ENCODE results near the gene LCLAT1.
A peak's percentile ranks its signal among the peaks of the same experiment; 100 is the strongest.
"Not testable (repeated sequence)": the region's sequence is repeated elsewhere in the genome, so short reads cannot be mapped to it uniquely, and the experiment has no call there.

LCLAT1 gene

DNA sequence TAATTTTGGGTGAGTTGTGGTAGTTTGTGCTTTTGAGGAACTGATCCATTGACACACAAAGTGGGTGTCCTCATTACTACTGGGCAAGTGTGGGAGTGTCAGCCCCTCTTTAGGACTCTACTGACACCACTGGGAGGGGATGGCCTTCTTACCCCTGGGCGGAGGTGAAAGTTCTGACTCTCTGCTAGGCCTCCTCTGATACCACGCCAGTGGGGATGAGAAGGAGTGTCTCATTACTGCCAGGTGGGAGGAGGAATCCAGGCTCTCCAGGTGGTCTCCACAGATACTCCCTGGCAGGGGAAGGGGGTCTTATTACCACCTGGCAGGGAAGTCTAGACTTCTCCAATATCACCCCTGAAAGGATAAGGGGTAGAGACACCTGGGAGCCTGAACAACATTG lies 9.1 kb downstream of the LCLAT1 start:
- DNase-seq = no peak

DNA sequence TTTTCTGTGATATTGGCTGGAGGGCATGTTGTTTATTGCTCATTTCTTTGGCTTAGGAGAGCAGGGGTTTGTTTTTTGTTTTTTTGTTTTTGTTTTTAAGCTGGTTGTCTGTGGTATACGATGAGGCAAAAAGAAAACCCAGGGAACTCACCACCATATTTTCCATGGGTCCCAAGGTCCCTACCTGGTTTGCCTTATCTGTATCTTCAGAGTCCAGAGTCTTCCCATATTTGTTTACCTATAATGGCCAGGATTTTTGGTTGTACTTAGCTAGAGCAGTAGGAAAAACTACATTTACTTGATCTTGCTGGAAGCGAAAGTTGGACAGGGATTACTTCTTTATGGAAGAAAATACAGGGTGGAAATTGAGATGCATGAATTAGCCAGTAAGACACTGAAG lies 9.5 kb downstream of the LCLAT1 start:
- no peak for DNase-seq

DNA sequence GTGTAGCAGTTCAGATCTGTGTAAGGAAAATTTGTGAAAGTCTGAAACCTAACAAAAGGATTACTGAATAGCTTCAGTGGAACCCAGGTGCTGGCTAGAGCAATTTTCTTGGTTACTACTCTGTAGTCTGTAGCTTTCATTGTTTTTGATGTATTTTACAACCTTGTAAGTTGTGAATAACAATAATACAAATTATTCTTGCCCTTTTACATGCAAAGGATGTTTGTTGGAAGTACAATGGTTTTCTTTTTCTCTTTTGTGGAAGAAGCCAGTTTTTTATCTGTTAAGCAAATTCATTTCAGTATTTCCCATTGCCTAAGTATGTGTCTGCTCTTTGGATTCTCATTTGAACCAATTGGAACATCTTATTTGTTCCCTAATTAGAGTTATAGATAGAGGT lies 10.2 kb downstream of the LCLAT1 start:
- DNase-seq = no peak

DNA sequence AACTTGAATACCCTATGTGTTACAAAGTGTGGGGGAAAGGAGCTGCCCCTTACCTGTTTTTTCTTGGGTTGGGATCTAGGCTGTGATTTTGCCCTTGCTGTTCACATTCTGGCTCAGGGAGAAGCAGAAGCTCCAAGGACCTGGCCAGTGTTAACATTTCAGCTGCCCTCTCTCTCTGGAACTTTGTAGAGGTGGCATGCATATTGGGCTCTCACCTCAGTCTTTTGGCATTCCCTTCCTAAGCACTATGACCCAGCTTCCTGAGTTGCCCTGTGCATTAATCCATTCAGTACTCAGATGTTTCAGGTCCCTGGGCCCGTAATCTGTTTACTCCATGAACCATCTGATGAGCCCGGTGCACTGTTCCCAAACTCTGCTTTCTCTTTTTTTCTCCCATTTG lies 12.1 kb downstream of the LCLAT1 start:
- DNase-seq = no peak

DNA sequence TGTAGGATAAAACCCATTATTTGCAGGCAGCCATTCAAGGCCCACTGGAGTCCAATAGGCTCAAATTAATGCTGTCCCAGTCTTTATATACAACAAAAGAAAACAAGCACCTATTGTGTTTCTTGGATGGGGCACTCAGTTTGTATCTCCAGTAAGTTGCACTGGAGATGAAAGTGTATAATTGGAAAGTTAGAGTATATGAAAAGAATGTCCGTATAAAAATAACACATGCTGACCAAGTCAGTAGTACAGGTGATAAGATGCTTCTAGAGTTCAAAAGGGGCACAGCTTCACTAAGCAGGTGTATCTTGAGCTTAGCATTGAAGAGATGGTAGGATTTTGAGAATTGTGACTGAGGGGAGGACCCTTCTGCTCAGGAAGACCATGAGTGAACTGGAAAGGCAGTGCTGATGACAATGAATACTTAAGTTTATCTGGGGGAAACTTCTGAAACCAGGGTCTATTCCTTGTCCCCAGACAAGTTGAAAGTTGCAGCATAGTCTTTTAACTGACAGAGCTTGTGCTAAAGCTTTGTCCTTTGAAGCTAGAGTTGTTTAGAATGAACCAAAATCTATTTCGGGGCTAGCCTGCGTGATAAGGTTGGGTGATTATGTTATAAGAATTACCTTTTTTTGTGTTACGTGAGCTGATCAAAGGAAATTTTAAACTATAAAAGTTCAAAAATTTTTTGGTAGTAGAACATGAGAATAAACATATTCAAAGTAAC lies 15.2 kb downstream of the LCLAT1 start:
- DNase-seq = no peak

DNA sequence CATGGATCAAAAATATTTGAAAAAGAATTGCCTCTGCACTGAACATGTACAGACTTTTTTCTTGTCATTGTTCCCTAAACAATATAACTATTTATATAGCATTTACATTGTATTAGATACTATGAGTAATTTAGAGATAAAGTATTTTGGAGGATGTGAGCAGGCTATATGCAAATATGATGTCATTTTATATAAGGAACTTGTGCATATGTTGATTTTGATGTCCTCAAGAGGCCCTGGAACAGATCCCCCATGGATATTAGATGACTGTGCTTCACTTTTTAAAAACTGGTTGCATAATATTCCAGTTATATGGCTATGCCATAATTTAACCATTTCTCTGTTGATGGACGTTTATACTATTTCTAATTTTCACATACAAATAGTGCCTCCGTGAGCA lies 16.5 kb downstream of the LCLAT1 start:
- no peak for DNase-seq

DNA sequence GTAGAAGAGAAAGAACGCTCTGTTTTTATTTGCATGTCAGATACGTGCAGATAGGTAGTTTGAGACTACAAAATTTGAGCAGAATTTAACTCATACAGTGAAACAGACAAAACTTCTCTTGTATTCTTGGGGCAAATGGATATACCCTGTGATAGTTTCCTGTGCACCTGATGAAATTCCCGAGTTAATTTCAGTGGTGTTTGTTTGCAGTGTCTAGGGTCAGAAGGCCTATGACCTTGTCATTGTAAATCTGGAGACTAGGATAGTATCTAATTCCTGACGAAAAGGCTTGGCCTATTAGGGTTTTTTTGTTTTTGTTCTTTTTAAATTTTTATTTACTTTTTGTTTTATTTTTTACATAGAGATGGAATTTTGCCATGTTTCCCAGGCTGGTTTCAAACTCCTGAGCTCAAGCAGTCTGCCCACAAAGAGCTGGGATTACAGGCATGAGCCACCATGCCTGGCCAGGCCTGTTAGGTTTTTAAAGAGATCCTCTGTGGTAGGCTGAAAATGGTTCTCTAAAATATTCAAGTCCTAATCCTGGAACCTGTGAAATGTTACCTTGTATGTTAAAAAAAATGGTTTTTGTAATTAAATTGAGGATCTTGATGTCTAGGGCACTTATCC lies 17.6 kb downstream of the LCLAT1 start:
- no peak for DNase-seq

DNA sequence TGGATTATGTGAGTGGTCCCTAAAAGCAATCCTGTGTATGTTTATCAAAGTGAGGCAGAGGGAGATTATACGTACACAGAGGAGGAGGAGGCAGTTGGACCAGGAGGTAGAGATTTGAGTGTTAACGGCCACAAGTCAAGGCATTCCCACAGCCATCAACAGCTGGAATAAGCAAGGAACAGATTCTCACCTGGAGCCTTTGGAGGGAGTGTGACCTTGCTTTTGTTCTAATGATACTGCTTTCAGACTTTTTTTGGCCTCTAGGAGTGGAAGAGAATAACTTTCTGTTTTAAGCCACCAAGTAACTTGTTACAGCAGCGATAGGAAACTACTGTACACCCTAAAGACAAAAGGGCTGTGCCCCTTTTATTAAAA lies 18.1 kb downstream of the LCLAT1 start:
- DNase-seq = no peak

DNA sequence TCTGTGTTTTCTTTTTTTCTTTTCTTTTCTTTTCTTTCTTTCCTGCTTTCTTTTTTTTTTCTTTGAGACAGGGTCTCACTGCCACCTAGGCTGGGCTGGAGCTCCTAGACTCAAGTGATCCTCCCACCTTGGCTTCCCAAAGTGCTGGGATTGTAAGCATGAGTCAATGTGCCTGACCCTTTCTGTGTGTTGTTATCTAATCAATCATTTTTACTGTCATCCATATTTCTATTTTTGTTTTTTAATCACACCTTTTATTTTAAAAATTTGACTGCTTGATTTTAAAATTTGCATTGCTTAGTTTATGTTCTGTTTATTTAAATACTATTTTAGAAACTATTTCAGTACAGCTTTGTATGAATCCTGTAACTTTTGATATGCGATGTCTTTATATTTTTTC lies 19.2 kb downstream of the LCLAT1 start:
- no peak for DNase-seq

DNA sequence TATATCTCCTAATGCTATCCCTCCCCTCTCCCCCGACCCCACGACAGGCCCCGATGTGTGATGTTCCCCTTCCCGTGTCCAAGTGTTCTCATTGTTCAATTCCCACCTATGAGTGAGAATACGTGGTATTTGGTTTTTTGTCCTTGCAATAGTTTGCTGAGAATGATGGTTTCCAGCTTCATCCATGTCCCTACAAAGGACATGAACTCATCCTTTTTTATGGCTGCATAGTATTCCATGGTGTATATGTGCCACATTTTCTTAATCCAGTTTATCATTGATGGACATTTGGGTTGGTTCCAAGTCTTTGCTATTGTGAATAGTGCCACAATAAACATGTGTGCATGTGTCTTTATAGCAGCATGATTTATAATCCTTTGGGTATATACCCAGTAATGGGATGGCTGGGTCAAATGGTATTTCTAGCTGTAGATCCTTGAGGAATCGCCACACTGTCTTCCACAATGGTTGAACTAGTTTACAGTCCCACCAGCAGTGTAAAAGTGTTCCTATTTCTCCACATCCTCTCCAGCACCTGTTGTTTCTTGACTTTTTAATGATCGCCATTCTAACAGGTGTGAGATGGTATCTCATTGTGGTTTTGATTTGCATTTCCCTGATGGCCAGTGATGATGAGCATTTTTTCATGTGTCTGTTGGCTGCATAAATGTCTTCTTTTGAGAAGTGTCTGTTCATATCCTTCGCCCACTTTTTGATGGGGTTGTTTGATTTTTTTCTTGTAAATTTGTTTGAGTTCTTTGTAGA lies 20.2 kb downstream of the LCLAT1 start:
- not testable (repeated sequence) for DNase-seq

DNA sequence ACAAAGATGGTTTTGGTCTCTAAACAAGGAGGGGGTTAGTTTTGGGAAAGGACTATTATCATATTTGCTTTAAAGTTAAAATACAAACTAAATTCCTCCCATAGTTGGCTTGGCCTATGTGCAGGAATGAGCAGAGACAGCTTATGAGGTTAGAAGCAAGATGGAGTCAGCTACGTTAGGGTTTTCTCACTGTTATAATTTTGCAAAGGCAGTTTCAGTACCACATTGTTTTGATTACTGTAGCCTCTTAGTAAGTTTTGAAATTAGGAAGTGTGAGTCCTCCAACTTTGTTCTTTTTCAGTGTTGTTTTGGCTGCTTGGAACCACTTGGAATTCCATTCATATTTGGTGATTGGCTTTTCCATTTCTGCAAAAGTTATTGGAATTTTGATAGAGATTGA lies 23.4 kb downstream of the LCLAT1 start:
- DNase-seq = no peak

DNA sequence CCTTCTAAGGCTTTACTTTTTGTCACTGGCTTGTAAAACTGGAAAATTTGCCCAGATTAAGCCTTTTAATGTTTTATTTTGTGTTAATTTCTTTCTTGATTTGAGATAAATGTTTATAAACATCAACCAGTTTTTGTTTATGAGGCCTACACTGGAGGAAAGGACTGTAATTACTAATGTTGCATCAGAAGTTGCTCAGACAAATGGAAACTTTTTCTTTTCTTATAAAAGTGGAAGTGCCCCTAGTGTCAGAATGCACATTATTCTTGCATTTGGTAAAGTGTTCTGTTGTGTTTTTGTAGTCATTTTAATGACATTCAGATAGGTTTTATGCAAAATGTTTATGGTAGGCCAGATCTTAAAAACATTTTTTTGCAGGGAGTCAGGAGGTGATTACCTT lies 25.3 kb downstream of the LCLAT1 start:
- no peak for DNase-seq

DNA sequence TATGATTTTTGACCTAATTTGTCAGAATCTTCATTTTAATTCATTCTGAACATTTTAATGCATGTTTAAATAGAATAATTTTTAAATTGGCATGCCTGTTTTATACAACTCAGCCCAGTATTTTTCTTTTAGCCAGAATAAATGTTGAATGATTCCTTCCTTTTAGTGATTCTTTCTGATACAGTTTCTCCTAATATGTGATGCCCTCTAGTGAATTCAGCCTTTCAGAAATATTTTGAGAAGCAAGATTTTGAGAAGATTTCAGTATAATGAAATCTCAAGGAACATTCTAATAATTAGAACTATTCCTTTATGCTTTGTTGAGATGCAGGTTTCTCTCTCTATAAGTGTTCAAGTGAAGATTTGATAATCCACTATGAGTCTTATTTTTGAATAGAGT lies 28.5 kb downstream of the LCLAT1 start:
- peak in 2 of 6 experiments; percentile 21 to 29 for DNase-seq

DNA sequence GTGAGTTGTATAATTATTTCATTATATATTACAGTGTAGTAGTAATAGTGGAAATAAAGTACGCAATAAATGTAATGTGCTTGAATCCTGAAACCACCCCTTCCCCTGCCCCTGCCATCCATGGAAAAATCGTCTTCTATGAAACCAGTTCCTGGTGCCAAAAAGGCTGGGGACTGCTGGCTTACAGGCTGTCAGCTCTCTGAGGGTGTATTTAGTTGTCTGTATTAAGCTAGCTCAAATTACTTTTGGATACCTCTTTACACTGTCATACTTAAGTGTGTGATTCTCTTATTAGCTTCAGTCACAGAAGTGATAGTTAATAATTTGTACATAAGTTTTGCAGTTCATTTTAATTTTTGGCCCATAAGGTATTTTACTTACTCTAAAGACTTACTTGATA lies 29.6 kb downstream of the LCLAT1 start:
- no peak for DNase-seq

DNA sequence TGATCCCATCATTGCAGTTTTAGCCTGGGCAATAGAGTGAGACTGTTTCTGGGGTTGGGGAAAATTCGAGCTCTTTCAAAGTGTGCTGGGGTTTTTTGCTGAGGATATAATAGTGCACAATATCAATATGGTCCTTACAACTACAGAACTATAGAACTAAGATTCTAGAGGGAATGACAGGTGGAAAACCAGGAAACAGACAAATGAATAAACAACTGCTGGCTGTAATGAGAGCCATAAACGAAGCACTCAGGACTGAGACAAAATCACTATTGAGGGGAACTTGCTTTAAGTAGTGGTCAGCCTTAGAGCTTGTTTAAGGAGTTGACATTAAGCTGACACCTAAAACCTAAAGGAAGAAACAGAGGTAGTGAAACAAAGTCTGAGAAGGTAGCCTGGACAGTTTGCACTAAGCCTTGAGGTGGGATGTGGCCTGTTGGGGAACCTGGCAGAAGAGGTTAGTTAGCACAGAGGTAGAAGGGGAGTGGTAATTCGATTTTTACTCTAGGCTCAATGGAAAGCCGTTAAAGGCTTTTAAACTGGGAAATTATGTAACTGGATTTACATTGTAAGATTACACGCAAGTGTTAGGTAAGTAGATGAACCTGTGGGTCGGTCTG lies 33.8 kb downstream of the LCLAT1 start:
- no peak for DNase-seq

DNA sequence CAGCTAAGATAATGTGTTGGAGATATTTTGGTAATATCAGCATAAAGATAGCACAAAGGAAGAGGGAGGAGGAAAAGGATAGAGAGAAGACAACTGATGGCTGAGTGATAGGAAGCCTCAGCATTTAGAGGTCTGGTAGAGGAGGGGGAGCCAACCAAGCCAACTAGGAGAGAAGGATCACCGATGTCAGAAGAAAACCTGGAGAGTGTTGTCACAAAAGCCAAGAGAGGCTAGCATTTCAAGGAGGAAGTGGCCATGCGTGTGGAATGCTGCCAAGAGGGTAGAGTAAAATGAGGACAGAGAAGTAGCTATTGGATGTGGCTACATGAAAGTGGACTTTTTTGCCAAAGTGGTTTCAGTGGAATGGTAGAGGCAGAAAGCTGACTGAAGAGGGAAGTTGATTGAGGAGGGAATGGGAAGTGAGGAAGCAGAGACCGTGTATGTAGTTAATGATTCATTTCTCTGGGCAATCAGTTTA lies 34.3 kb downstream of the LCLAT1 start:
- no peak for DNase-seq

DNA sequence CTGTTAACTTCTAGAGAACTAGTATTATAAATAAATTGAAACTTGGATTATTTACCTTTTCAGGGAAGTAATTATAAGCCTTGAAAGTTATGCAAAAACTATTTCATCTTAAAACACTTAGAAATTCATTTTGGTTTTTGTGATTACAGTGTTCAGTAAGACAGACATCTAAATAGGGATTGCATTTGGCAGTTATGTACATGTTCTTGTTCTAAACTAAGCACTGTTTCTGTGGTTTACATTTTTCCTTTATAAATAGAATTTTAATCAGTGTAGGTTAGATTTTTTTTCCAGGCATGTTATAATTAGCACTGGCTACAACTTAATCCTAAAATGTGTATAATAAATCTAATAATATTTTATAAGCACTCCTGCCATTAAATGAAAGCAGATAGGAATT lies 35.0 kb downstream of the LCLAT1 start:
- DNase-seq = no peak

DNA sequence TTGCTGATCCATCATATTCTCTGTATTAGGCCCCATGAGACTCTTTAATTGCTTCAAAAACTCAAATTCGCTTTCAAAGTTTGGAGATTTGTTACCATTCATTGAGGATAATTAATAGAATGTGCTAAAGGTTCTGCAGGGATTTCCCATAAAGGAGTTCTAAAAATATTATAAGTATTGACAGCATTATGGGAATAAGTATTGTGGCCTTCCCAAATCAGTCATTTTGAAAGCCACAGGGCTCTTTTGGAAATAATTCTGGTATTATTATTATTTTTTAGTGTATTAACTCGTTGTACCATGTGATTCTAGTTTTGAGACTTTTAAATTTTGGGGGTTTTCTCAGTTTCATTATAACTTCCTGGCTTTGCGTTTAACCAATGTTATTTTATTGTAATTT lies 37.1 kb downstream of the LCLAT1 start:
- DNase-seq = no peak

DNA sequence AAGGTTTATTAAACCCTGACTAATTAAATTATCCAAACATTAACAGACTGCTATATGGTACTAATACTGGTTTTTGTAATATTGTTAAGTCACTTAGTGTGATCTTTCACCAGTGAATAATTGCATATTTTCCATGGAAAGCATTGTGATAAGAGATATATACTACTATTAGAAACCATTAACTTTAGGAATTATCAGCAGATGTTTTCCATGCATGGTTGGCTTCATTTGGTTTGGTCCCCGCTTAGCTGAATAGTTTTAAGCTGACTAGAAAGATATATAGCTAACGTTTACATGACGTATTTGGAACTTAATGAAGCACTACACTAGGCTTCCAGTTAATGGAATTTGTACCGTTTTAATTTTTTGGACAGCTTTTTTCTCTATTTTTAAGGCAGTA lies 37.9 kb downstream of the LCLAT1 start:
- no peak for DNase-seq

DNA sequence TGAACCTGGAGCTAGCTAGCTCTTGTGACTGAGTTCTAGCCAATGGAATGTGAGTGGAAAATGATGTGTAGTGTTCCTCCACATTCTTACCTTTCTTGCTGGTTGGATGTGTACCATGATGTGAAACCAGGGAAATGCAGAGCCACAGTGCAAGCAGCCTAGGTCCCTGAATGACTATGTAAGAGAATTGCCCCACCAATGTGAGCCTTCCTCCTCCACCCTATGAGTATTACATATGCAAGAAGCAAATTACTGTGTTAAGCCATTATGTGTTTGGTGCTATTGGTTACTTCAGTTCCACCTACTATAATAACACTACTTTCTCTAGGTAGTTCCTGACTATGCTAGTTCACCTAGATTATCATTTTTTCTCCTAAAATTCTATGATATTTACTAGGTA lies 39.6 kb downstream of the LCLAT1 start:
- no peak for DNase-seq

DNA sequence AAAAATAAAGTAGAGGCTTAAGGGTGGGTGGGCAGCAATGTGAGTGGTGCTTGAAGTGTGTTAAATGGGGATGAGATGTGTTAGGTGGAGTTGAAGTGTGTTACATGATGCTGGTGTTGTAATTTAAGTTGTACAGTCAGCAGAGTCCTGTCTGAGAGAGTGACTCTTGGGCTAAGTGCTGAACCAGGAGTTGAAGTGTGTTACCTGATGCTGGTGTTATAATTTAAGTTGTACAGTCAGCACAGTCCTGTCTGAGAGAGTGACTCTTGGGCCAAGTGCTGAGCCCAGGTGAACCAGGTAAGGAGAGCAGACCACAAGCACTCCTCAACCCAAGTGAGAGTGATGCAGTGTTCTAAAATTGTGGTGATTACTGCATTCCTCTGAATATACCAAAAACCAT lies 40.6 kb downstream of the LCLAT1 start:
- DNase-seq = no peak

DNA sequence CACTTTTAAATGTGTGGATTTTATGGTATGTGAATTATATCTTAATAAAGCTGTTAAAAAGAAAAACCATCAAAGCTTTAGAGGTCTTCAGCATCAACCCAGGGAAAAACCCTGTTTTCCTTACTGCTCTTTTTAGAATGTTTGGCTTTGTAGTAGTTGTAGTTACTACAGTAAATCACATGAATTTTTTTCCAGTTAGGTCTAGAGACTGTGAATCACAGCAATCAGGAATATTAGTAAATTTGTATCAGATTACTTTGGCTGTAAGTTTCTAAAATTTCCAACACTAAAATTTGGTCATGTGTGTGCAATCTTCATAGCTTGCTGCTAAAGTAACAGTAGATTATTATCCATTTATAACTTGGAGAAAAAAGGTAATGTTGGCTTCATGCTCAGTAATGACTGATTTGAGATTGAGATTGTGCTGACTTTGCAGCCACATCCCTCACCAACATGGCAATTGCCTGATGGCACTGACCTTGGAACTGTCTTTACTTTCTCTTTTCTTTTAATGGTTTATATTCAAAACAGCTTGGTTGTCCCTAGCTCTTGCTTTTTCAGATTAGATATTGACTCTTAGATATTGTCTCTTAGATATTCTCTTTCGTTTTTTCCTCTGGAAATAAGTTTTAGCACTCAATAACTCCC lies 41.1 kb downstream of the LCLAT1 start:
- DNase-seq = no peak

DNA sequence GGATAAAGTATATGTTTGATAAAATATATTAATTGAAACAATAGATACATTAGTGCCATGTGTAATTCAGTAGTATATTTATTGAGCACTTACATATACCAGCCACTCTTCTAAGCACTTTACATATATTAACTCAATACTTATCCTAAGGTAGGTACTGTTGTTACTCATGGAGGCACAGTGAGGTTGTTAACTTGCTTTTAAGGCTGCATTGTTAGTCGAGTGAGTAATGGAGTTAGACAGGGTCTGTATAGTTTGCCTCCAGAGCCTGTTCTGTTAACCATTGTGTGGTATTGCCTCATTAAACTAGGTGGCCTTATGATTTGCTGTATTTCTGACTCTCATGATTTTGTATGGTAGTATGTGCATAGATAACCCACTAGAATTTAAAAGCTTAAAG lies 44.2 kb downstream of the LCLAT1 start:
- DNase-seq = no peak

All from stimulated activated naive CD4-positive, alpha-beta T cell (primary cell).